Small intestine (tissue), 7 donors: ENCODE measurements around the gene SNRPD3. TPM values are rescaled to one million over a fixed set of nuclear protein-coding genes. Genes with fewer than 3 reads are reported as not detected.
A peak's percentile ranks its signal among the peaks of the same experiment; 100 is the strongest.

Experiments
- DNase-seq, 2 donors: peaks; one replicate each; pipeline versions ENCODE4 v3.0.0 to v3.0.0-alpha.2; 2013
- FAIRE-seq: peaks from 2 replicates; lab custom pipeline; 2012; peaks lifted over from hg19 to GRCh38; lab: Jason Lieb, UNC
- H3K27ac ChIP-seq, 3 donors: one replicate each; pipeline ENCODE4 v1.5.1; 2013; ENCODE audit warnings: low read length in 2 of 3, mild to moderate bottlenecking in 2 of 3, control low read depth in 1 of 3, inconsistent platforms in 1 of 3, low read depth in 1 of 3, moderate library complexity in 1 of 3
- H3K27me3 ChIP-seq, 3 donors: one replicate each; pipeline ENCODE4 v1.6.1; 2013; ENCODE audit warnings: low read length in 3 of 3, inconsistent platforms in 1 of 3; ENCODE audit not compliant: control insufficient read depth in 3 of 3, insufficient read depth in 3 of 3
- H3K36me3 ChIP-seq, 3 donors: one replicate each; pipeline ENCODE4 v1.6.1; 2013; ENCODE audit warnings: low read length in 3 of 3, inconsistent platforms in 1 of 3, low read depth in 1 of 3, mild to moderate bottlenecking in 1 of 3, moderate library complexity in 1 of 3; ENCODE audit not compliant: control insufficient read depth in 3 of 3, insufficient read depth in 2 of 3
- H3K4me1 ChIP-seq, 3 donors: one replicate each; pipeline ENCODE4 v1.6.1; 2013; ENCODE audit warnings: low read length in 2 of 3, inconsistent platforms in 1 of 3, low read depth in 1 of 3, mild to moderate bottlenecking in 1 of 3, moderate library complexity in 1 of 3; ENCODE audit not compliant: control insufficient read depth in 3 of 3, insufficient read depth in 2 of 3
- H3K4me3 ChIP-seq, 3 donors: one replicate each; pipeline ENCODE4 v1.5.1; 2013; ENCODE audit warnings: low read length in 3 of 3, control low read depth in 1 of 3, inconsistent platforms in 1 of 3, low read depth in 1 of 3, mild to moderate bottlenecking in 1 of 3, moderate library complexity in 1 of 3
- H3K9me3 ChIP-seq, 2 donors: one replicate each; pipeline ENCODE4 v1.6.1; 2013; ENCODE audit warnings: low read depth in 1 of 2, low read length in 1 of 2; ENCODE audit not compliant: control insufficient read depth in 2 of 2, insufficient read depth in 1 of 2
- WGBS, 3 donors: extraction: QIAGEN DNeasy Blood & Tissue Kit; methylation state at CpG; one replicate each; pipeline ENCODE4 v1.1.7; 2013; 5-methylcytosine and 5-hydroxymethylcytosine counted together
- polyA plus RNA-seq, 4 donors: library from polyadenylated mRNA; stranded (reverse) in 3 of 4; unstranded in 1 of 4; fragments of 200-250 nt in 3 of 4; fragments of 120-200 nt in 1 of 4; gene quantifications; one replicate each; pipeline versions ENCODE4 v1.2.1 to v1.2.3, GENCODE V29; 2013
- donor health status: healthy with polysubstance abuse.
- donor health status: control.
- donor health status: control.
- donor health status: Bipolar disorder and iron deficiency.
- donor health status: healthy.

SNRPD3 gene
- polyA plus RNA-seq, 4 donors, result 150 to 162 (median 154) TPM

DNA sequence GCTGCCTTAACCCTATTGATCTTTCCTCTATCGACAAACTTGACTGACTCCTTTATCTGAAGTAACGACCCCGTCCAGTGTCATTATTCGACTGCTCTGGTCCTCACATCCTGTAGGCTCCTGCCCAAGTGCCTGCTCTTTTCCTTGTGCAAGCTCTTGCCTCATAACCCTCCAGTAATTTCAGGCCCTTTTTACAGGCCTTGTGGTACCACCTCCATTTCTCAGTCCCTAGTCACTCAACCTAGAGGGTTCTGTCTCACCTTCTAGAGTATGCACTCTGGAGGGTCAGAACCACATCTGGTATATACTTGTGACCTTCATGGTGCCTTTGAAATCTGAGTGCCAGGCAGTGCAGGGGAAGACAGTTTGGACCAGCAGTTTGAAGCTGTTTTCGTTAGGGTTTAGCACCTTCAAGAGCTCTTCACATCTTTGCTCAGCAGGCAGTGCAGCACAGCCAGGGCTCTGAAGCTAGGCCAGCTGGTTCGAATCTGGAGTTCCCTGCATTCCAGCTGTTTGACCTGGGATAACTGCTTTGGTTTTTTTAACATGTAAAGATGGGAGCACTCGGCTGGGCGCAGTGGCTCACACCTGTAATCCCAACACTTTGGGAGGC is 11.2 kb downstream of the SNRPD3 start:
- Histone ChIP-seq H3K9me3 (no peaks in the 10 kb centered on the region), H3K4me1 (peaks cover 0 to 19% (median 4%) of the 10 kb centered on the region in 3 donors), H3K27me3 (no peaks in the 10 kb centered on the region), H3K27ac (no peak overlapping the region), H3K4me3 (no peak overlapping the region), H3K36me3 (peaks cover 10 to 68% (median 15%) of the 10 kb centered on the region in 3 donors)
- FAIRE-seq (no peak), DNase-seq (no peak)
- WGBS, 3 donors, result 58 to 71% (median 59%) methylated on average over 8 of the region's 8 CpGs

DNA sequence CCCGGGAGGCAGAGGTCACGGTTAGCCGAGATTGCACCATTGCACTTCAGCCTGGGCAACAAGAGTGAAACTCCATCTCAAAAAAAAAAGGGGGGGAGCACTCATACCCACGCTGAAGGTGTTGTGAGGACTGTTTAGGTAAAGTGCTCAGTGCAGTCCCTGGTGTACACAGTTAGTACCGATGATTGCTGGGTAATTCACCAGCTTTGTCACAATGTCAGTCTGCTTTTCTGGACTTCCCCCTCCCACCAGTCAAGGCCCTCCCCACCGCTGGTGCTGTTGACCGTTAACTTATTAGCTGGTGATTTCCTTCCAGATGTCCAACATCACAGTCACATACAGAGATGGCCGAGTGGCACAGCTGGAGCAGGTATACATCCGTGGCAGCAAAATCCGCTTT is 11.9 kb downstream of the SNRPD3 start:
- no peaks in the 10 kb centered on the region for H3K9me3 ChIP-seq
- H3K4me3 ChIP-seq, result no peak overlapping the region
- H3K27ac ChIP-seq, result no peak overlapping the region
- H3K4me1 ChIP-seq, result peaks cover 0 to 19% (median 4%) of the 10 kb centered on the region in 3 donors
- peaks cover 11 to 71% (median 18%) of the 10 kb centered on the region in 3 donors for H3K36me3 ChIP-seq
- WGBS, 3 donors, result 73 to 80% (median 75%) methylated on average over 10 of the region's 10 CpGs
- H3K27me3 ChIP-seq, result no peaks in the 10 kb centered on the region
- DNase-seq, result no peak
- FAIRE-seq, result no peak

DNA sequence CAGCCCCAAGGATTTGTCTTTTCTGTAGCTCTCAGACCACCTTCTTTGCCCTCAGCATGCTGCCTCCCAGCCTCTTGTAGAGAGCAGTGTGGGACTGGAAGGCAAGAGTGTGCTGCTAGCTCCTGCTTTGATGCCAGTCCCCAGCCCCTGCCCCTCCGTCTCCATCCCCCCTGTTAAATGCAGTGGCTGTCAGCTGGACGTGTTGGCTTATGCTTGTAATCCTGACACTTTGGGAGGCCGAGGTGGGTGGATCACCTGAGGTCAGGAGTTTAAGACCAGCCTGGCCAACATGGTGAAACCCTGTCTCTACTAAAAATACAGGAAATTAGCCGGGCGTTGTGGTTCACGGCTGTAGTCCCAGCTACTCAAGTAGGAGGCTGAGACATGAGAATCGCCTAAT is 15.5 kb downstream of the SNRPD3 start:
- WGBS, 3 donors, result 91 to 97% (median 96%) methylated on average over 7 of the region's 7 CpGs
- peaks cover 15 to 77% (median 20%) of the 10 kb centered on the region in 3 donors for H3K36me3 ChIP-seq

DNA sequence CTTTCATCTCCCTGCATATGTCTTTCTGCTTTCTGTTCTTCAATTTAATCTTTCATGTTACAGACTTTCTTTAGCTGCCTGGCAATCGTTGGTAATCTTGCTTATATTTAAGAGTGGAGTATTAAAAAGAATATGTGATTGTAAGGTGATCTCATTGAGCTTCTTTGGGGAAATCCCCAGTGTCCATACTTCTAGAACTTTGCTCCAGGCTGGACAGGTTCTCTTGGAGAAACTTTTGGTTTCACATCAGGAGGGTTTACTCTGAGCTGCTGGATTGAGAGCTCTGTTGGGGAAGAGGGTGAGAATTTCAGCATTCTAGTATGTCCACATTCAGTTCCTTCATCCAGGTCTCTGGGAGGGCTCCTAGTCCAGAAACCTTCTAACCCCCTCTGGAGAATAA is 21.0 kb downstream of the SNRPD3 start:
- FAIRE-seq (no peak), DNase-seq (peak; percentile 60 to 82)
- WGBS, 3 donors, result 19 to 58% (median 32%) methylated on average over 1 of the region's 1 CpG
- Histone ChIP-seq H3K27ac (peak overlapping the region; percentile 27 to 63 (median 54)), H3K27me3 (no peaks in the 10 kb centered on the region), H3K4me1 (peaks cover 0 to 24% (median 4%) of the 10 kb centered on the region in 3 donors), H3K36me3 (peaks cover 6 to 28% (median 9%) of the 10 kb centered on the region in 3 donors), H3K4me3 (no peak overlapping the region), H3K9me3 (no peaks in the 10 kb centered on the region)

More for the DNA sequence above, 15.5 kb downstream of the SNRPD3 start:
- Histone ChIP-seq H3K9me3 (no peaks in the 10 kb centered on the region), H3K4me1 (peaks cover 0 to 5% (median 0%) of the 10 kb centered on the region in 3 donors), H3K27ac (no peak overlapping the region), H3K4me3 (no peak overlapping the region), H3K27me3 (no peaks in the 10 kb centered on the region)
- FAIRE-seq, result no peak
- DNase-seq, result no peak

DNA sequence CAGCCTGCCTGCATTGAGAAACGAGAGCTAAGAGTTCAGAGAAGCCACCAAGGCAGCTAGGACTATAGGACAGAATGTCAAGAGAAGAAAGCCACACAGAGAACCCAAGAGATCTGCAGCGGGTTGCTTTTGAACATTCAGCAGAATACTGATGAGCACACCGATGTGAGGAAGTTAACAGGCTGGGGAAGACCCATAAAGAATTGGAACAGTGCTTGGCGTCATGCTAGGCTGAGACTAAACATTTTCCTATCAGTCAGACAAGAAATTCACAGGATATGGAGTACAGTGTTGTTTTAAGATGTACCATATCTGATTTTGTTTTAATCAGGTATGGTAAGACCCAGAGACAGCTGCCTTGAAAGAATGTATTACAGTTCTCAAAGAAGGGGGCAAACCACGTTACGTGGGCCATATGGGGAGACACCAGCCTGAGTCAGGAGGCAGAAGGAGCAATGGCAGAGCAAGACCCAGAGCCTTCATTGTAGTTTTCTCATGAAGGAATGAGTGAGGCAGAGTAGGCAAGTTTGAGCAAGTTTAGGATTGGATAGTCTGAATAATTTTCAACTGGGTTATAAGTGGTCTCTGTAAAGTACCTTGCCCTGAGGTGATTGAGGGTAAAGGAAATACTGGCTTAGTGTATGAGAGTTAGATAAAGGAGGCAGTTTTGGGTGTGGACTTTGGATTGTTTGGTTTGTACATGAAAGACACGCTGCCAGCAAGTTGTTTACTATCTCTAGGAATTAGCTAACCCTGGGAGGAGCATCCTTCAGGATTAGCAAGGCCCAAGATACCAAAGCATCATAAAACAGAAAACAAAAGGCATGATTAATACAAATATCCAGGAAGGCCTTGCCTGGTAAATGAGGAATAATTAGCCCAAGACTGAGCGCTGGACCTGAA is 22.8 kb downstream of the SNRPD3 start:
- FAIRE-seq (no peak), DNase-seq (peak; percentile 87 to 89)
- Histone ChIP-seq H3K36me3 (peaks cover 2 to 18% (median 4%) of the 10 kb centered on the region in 3 donors), H3K4me1 (peaks cover 0 to 26% (median 4%) of the 10 kb centered on the region in 3 donors), H3K9me3 (no peaks in the 10 kb centered on the region), H3K27ac (peak overlapping the region; percentile 65 to 82 (median 73)), H3K27me3 (no peaks in the 10 kb centered on the region), H3K4me3 (no peak overlapping the region)
- WGBS, 3 donors, result 23 to 56% (median 39%) methylated on average over 8 of the region's 8 CpGs

DNA sequence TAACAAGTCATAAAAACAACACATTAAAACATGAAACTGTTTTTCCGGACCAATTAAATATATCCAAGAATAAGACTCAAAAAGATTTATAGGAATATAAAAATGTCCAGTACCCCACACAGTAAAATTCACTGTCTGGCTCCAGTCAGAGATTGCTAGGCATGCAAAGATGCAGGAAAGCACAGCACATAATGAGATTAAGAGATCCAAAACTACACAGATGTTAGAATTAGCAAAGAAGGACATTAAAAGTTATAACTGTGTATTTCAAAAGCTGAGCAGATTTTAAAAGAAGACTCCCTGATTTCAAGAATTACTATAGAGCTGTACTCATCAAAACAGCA is 23.4 kb downstream of the SNRPD3 start:
- H3K4me1 ChIP-seq, result peaks cover 0 to 31% (median 7%) of the 10 kb centered on the region in 3 donors
- DNase-seq (no peak), FAIRE-seq (no peak)
- H3K36me3 ChIP-seq, result peaks cover 0 to 15% (median 0%) of the 10 kb centered on the region in 3 donors
- H3K27me3 ChIP-seq, result no peaks in the 10 kb centered on the region
- no peak overlapping the region for H3K4me3 ChIP-seq
- H3K27ac ChIP-seq, result peak overlapping the region in 2 of 3 donors; percentile 65 to 73
- H3K9me3 ChIP-seq, result no peaks in the 10 kb centered on the region
- WGBS, 3 donors, result 8 to 54% (median 25%) methylated on average over 1 of the region's 1 CpG

DNA sequence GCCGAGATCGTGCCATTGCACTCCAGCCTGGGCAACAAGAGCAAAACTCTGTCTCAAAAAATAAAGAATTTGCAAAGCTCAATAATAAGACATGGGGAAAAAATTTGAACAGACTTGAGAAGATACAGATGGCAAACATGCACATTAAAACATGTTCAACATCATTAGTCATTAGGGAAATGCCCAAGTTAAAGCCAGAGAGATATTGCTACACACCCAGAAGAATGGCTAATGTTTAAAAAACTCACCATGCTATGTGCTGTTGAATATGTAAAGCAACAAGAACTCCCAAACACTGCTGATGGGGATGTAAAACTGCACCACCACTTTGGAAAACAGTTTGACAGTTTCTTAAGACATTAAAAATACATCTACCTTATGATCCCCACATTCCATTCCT is 24.5 kb downstream of the SNRPD3 start:
- no peak overlapping the region for H3K27ac ChIP-seq
- H3K36me3 ChIP-seq, result peaks cover 0 to 18% (median 0%) of the 10 kb centered on the region in 3 donors
- H3K4me1 ChIP-seq, result peaks cover 0 to 31% (median 8%) of the 10 kb centered on the region in 3 donors
- no peaks in the 10 kb centered on the region for H3K9me3 ChIP-seq
- DNase-seq (no peak), FAIRE-seq (no peak)
- 88 to 100% (median 96%) methylated on average over 2 of the region's 2 CpGs for WGBS, 3 donors
- no peak overlapping the region for H3K4me3 ChIP-seq
- H3K27me3 ChIP-seq, result no peaks in the 10 kb centered on the region

DNA sequence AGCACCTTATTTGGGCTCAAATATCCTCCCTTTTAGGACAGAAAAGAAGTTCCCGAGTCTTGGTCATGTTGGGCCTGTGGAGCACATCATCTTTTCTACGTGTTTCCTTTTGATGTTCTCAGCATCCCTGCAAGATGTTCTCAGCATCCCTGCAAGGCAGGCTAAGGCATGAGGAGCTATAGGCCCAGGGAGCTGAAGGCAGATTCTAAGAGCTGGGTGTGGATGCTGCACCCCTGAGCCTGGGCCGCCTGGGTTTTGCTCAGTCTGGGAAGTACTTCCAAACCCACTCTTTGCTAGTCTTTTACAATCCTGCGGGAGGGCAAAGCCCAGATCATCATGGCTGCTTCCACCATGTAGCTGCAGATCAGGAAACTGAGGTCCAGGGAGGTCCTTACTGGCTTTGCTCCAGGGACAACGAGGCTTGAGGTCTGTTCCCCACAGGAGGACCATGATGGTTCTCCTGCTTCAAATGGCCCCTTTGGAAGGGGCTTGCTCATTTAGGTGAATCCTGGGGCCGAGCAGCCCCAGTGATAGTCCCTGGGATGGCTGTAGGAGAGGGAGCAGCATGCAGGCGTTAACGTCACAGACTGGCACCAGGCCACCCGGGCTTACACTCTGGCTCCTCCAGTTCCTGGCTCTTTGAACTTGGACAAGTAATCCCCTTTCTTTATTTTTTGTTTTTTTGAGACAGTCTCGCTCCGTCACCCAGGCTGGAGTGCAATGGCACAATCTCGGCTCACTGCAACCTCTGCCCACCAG is 26.4 kb downstream of the SNRPD3 start:
- WGBS, 3 donors, result 51 to 75% (median 70%) methylated on average over 12 of the region's 12 CpGs
- peaks cover 0 to 23% (median 8%) of the 10 kb centered on the region in 3 donors for H3K4me1 ChIP-seq
- H3K4me3 ChIP-seq, result no peak overlapping the region
- peaks cover 0 to 29% (median 0%) of the 10 kb centered on the region in 3 donors for H3K36me3 ChIP-seq
- DNase-seq (no peak), FAIRE-seq (no peak)
- H3K27ac ChIP-seq, result no peak overlapping the region
- no peaks in the 10 kb centered on the region for H3K27me3 ChIP-seq
- H3K9me3 ChIP-seq, result no peaks in the 10 kb centered on the region
